Keratinocyte (primary cell): Measurements from ENCODE around the gene RAD9A.

Experiments used
- EZH2 ChIP-seq: IDR thresholded peaks from one replicate; pipeline ENCODE4 v1.6.1; 2012; ENCODE audit warnings: inconsistent platforms, mild to moderate bottlenecking, low read length, moderate library complexity
- TF ChIP-seq, protein P1 (sequence below), 3 experiments: IDR thresholded peaks in 1 of 3; conservative IDR thresholded peaks in 1 of 3; optimal IDR thresholded peaks in 1 of 3; 2 replicates in 2 of 3; 3 replicates in 1 of 3; pipeline versions ENCODE3 to v1.5.1; 2011; ENCODE audit warnings: low read length in 3 of 3, mild to moderate bottlenecking in 3 of 3, moderate library complexity in 2 of 3, control low read depth in 1 of 3, inconsistent platforms in 1 of 3; ENCODE audit not compliant: insufficient read depth in 2 of 3; ENCODE audit errors: extremely low read depth in 1 of 3

DNA sequence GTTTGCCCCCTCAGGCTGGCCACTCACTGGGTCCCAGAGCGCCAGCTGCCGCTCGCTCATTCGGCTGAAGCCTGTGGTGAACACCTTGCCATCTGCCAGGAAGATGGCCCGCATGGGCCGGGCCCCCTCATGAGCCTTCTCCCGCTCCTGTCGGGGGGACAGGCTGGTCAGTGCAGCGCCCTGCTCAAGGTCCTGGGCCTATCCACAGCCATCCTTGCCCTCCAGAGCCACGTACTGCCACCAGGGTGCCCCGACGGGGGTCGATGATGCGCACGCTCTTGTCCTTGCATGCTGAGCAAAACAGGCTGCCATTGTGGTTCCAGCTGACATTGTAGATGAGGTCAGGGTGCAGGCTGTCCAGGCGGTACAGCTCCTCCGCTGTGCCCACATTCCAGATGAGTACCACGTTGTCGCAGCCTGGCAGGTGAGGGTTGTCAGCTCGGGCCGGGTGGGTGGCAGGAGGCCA, 49.3 kb downstream of the RAD9A start:
- TF ChIP-seq, protein P1, sequence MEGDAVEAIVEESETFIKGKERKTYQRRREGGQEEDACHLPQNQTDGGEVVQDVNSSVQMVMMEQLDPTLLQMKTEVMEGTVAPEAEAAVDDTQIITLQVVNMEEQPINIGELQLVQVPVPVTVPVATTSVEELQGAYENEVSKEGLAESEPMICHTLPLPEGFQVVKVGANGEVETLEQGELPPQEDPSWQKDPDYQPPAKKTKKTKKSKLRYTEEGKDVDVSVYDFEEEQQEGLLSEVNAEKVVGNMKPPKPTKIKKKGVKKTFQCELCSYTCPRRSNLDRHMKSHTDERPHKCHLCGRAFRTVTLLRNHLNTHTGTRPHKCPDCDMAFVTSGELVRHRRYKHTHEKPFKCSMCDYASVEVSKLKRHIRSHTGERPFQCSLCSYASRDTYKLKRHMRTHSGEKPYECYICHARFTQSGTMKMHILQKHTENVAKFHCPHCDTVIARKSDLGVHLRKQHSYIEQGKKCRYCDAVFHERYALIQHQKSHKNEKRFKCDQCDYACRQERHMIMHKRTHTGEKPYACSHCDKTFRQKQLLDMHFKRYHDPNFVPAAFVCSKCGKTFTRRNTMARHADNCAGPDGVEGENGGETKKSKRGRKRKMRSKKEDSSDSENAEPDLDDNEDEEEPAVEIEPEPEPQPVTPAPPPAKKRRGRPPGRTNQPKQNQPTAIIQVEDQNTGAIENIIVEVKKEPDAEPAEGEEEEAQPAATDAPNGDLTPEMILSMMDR (optimal IDR thresholded peaks at IDR 0.05 in 1 of 3, IDR thresholded peaks at IDR 0.05 in 1 of 3, conservative IDR thresholded peaks at IDR 0.05 in 1 of 3; ENCODE audit: extremely low read depth in 1 of 3, insufficient read depth in 2 of 3, low read length in 3 of 3) = no peak
- no peak for TF ChIP-seq EZH2
